Ammon's horn (tissue), 1 donor: Measurements from ENCODE around the gene SYT6.

Experiments used
- DNase-seq: peaks from one replicate; pipeline ENCODE4 v3.0.0-alpha.2; 2016; ENCODE audit warnings: low spot score

The SYT6 gene

DNA sequence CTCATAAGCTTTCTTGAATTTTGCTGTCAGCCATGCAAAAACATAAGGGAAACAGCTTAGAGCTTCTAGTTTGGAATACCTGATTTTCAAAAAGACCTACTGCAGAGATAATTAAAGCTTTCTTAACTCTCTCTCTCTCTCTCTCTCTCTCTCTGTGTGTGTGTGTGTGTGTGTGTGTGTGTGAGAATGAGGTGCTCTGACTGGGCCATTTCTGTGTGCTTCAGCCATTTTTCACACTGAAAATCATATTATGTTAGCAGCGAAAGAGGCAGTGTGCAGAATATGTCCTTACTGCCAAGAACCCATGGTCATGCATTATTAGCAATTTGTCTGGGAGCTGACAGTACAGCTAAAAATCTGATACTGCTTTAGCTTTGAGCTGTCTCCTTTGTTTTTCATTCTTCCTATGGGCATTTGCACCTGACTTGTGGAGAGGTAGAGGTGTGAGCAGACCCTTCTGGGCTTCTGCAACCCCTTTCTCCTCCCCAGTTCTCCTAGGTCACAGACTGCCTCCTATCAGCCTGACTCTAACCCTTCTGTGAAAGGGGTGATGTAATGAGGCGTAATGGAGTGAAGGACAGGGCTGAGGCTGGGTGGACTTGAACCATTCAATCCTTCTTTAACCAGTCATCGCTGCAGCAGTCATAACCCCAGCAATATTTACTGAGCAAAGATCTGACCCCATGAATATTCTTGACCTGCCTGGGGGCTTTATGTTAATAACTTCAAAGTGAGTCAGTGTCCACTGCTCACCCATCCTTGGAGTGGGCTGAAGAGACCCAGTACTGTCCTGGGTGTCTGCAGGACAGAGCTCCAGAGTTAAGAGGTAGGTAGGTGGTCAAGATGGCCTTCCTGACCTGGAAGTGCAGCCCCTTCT, 61.2 kb downstream of the SYT6 start:
- no peak for DNase-seq

DNA sequence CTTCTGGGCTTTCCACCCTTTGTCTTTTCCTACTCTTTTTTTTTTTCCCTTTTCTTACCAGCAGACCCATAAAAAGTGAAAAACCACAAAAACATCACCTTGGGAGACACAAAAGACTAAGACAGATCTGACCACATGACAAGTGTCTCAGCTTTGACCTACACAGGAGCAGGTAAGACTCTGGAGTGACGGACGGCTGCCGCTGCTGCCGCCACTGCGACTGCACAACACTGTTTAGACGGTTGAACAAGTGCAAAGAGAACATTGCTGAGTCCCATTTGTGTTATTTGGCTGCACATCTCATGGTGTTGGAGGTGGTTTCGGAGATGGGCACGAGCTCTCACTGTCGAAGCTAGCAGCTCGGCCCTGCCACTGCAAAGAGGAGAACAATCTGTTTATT, 62.0 kb downstream of the SYT6 start:
- DNase-seq: no peak

DNA sequence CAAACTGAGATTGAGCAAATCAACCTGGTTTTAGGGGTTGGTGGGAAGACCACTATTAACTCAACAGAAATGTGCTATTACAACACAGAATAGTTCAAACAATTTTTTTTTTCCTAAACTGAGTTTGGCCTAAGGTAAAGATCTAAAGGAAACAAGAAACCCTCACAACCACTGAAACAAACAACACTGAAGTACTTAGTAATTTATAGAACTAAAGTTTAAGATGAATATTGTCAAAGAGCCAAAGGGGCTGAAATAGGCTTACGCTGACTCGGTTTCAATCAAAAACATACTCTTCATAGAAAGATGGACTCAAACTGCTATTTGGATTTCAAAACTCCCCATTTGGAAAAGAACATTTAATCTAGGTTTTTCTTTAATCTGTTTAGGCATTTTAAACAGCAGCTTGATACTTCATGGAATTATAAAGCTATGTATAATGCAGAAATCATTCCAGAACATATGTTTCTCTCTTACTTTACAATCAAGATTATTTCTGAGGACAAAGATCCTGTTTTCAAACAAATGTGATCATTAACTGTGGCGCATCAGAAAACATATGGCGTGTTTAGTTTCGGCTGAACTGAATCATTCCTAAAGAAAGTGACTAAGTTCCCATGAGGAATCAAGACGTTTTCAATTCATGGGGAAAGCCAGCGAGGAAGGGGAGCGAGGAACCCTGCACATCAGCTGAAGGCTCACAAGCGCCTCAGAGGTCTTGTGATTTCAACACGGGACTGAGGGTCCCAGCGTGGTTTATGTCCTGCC, 62.7 kb downstream of the SYT6 start:
- no peak for DNase-seq

DNA sequence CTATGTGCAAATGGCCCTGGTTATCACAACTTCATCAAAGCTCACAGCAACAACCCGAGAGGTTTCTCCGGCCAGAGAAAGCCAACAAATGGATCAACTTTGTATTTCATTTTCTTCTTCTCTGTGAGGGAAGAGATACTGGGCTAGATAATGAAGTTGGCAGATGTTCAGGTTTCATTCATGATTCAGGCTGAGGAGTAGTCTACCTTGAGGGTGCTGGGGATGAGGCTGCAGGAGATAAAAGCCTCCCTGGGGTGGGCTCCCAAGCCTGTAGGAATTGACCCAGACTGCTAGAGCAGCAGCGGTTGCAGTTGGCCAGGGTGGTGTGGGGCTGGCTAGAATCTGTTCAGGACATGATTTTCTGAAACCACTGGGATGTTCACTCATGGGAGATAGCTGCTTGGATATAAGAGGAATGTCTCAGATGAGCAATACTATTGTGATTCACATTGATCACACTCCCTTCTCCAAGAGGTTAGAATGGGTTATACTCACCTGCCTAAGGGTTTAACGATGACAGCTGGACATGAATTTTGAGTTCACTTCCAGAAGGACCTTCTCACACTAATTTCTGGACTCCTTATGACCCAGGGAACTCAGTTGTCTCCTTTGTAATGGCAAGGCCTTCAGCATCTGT, 64.0 kb downstream of the SYT6 start:
- no peak for DNase-seq

DNA sequence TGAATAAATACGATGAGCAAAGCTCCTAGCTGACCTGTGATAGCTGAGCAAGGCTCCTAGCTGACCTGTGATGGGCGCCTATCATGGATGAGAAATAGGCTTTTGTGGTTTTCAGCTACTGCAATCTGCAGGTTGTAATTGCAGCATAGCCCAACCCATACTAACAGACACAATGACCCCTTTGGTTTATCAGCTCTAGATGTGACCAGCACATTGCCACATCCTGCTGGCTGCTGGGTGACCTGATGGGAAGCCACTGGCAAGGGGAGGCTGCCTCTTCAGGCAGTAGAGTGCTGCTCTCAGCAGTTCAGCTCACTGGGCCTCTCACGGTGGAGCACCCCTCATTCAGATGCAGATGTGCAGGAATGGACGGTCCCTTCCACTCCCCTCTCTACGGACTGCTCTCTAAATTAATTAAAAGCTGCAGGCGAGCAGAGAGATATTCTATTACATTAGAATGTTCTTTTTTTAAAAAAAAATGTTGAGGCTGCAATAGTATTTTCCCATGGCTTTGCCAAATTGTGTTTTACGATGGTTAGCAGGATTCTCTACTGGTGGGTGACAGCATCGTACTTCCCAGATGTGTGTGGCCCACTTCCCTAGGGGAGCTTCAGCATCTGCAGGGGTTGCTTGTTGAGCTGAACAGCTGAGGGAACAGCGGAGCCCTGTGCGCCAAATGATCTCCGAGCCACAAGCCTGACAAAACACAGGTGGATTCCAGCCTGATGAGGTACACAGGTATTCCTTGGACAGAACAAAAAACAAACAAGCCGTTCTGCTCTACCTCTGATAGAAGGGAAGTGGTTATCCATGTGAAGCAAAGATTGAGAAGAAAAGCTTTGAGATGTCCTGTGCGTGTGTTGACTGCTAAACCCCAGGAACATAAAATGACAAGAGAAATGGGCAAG, 65.0 kb downstream of the SYT6 start:
- no peak for DNase-seq

DNA sequence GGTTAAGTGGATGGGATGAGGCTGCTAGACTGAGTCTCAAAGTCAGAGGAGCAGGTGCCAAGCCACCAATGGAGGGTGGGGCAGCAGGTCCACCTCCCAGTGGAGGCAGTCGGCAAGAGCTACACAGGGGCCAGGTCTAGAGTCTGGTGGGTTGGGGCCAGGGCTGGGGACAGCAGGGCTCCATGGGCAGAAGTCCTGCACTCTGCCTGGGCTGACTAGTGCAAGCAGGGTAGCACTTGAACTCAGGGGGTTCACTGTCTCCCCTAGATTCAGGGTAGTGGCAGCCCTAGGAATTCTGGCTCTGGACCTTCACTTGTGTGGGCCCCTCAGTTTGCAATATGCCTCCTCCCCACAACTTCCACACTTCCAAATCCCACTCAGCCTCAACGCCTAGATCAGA, 66.2 kb downstream of the SYT6 start:
- no peak for DNase-seq

DNA sequence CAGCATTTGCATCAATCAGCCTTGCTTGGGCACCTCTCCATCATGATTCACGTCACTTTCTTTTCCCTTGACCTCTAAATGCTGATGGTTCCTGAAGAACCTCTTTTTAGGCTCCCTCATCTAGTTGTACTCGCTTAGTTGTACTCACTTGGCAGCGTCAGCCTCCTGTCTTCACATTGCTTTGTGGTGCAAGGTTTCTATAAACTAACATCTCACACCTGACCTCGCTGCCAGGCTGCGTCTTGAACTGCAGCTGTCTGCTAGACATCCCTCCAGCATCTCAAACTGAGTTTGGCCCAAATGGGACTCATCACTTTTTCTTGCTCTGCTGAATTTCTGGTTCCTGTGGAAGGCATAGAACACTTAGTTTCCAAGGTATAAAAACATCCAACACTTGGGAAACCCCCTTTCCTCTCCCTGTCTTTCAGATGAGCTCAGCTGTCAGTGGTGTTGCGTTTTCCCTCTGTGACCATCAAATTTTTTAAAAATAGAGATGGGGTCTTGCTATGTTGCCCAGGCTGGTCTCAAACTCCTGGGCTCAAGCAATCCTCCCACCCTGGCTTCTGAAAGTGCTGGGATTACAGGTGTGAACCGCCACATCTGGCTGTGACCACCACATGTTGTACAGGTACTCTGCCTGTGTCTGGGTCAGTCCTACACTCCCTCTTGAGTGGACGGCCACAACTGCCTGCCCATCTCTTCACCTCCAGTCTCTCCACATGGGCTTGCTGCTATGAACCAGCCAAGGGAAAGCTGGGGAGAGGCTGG, 66.9 kb downstream of the SYT6 start:
- no peak for DNase-seq

DNA sequence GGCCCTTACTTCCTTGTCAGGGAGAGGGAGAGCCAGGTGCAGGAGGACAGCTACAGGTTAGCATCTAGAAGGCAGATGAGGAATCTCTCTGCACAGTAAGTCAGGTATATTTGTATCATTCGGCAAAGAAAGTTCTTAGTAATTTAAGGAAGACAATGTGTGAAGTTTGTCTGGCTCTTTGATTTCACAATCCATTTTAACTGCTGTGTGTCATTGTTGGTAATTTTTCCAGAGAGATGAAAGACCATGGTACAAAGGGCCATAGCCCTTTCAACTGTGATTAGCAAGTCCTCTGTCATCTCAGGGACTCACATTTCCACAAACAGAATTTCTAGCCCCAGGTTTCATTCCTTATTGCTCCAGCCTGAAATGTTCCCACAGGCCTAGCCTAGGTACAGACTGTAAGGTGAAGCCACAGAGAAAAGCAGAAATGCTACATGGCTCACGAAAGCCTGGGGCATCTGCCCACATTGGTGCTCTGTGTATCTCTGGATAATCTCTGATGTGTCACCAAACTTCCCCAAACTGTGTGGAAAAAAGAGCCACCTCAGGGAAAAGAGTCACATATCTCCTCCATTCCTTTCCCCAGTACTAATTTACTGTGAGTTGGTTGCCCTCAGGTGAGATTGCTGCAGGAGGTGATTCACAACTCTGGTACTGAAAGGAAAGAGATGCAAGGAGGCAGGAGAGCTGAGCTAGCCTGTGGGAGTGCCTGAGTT, 70.6 kb downstream of the SYT6 start:
- DNase-seq: no peak

DNA sequence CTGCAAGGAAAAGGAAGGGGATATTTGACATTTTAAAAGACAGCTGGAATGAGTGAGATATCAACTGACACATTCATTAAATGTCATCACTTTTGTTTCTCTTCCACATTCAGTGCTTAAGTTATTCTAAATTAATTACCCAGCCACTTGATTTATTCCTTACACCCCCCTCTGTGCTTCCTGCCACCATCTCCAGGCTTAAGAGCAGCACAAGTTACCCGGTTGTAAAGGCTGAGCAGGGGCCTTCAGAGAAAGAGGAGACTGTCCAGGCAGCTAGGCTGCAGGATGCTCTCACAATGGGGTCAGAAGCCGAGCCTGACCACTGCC, 71.4 kb downstream of the SYT6 start:
- DNase-seq: no peak

DNA sequence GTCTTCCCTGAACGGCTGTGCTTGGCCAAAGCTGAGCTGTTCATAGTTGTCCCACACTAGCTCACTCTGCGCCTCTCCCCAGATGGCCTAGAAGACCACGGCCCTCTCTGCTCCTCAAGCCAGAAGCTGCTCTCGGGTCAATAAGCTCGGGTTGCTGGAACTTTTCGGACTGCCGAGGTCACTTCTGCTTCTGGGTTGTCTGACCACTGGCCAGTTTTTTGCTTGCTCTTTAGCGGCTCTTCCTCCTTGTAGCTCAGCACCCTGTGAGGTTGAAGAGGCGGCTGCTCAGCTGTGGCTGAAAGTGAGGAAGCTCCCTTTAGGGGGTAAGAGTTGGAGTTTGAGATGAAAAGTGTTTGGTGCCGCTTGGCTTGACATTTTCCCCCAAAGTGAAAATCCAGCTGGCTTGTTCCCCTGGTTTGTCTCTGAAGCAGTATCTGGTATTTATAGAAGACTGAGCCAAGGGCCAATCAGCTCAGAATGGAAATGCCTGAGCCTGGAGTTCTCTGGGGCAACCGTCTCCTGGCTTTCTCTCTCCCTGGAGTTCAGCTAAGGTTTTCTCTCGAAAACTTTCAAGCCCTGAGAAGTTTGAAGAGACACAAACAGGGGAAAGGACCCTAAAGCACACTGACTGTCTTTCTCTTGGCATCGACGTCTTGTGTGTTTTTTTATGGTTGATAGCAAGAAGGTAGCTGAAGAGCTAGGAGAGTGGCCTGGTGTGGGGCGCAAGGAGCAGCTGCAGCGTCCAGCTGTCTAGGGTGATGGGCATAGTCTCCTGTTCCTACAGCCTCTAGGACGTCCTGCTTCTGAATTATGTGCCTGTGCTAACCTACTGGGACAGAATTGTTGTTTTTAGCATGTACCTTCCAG, 72.0 kb downstream of the SYT6 start:
- DNase-seq: peak; percentile 69

DNA sequence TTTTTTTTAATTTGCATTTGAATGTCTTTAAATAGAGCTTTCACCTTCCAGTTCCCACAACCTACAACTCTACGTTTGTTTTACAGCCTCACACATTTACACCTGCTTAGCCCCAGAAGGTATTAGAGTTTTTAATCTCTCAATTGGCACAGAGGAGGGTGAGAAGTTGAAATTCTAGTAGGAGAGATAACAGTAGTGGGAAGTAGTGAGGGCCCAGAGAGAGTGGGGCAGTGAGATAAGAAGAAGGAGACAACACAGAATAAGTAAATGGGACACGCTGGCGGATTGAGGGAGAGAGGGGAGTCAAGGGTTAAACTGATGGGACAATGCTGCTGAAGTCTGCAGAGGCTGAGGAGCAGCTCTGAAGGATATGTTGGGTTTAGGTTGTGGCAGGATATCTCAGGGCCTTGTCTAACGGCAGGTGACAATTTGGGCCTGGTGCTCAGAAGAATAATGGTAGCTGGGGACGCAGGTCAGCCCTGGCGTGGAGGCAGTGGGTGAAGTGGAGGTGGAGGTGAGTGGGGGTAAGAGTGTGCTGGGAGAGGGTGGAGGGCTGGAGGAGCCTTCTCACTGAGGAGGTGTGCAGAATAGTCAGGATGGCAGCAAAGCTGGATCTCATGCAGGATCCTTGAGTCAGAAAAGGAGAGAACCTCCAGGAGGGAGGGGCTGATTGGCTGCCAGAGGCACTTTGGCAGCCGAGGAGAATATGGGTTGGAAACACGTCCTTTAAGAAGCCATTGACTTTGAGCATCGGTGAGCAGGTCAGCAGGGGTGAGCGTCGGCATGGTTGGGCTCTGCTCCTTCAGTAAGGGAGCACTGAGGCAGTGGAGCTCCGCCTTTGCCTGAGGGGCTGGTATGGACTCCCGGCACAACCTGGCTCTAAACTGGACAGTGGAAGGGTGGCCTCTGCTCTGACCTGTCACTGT, 72.9 kb downstream of the SYT6 start:
- no peak for DNase-seq

DNA sequence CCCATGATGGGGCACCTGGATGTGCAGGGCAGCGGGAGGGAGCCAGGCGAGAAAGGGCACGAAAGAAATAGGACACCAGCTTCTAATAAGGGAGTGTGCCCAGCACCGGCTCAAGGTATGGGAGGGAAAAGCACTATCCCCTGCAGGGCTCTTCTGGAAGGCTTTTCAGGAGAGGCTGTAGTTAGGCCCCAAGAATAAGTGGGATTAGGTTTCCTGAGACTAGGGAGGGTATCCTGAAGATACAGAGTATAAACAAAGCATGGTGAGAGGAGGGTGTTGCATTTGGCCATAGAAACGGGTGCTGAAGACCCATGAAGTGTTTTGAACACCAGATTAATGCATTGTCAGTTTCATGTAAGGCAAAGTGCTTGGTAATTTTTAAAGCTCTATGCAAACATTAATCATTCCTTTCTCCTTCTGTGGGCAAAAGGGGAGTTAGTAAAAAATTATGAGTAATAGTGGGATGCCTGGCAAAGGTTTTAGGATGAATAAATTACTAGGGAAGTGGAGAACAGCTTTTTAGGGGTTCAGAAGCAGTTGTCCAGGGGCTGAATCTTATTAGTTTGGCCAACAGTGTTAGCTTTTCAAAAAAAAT, 74.0 kb downstream of the SYT6 start:
- DNase-seq: no peak

DNA sequence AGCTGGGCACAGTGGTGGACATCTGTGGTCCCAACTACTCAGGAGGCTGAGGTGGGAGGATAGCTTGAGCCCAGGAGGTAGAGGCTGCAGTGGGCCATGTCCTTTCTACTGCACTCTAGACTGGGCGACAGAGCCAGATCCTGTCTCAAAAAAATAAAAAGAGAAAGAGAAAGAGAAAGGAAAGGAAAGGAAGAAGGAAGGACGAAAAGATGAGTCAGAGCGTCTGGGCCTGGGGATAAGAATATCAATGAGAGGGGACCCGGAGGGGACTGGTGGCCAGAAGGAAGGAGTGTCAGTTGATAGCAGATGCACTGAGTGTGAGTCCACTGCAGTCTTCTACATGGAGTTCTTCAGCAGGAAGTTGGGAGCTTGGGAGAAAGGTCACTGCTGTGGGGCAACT, 75.6 kb downstream of the SYT6 start:
- no peak for DNase-seq

DNA sequence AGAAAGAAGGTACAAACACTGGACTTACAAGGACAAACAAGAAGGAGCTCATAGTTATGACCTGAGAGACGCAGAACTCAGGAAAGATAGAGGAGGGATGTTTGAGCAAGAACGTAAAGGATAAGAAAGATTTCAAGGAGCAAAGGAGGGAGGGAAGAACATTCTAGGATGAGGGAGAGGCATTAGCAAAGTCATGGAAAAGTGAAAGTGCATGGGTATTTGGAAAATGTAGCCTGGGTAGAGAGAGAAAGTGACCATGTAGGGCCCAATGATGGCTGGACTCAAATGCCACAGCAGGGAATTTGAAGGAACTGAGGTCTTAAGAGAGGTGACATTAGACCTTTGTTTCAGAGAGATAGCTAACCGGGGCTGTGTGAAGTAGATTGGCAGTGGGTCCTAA, 76.5 kb downstream of the SYT6 start:
- no peak for DNase-seq

DNA sequence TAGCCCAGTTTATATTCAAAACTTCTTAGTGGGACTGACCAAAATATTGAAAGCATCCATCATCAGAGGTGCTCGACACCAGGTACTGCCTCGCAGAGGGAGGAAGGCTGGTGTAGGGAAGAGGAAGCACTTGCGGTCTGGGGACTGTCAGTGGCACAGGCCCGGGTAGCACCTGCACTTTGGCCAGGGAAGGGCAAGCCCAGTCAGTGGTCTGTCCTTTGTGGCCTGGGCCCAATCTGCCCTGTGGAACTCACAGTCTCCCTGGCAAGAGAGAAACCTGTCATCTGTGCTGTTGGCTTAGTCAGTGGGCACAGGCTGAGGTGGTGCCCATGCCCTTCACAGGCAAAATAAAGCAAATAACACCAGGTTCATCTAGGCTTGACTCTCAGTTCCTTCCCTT, 77.4 kb downstream of the SYT6 start:
- DNase-seq: no peak

DNA sequence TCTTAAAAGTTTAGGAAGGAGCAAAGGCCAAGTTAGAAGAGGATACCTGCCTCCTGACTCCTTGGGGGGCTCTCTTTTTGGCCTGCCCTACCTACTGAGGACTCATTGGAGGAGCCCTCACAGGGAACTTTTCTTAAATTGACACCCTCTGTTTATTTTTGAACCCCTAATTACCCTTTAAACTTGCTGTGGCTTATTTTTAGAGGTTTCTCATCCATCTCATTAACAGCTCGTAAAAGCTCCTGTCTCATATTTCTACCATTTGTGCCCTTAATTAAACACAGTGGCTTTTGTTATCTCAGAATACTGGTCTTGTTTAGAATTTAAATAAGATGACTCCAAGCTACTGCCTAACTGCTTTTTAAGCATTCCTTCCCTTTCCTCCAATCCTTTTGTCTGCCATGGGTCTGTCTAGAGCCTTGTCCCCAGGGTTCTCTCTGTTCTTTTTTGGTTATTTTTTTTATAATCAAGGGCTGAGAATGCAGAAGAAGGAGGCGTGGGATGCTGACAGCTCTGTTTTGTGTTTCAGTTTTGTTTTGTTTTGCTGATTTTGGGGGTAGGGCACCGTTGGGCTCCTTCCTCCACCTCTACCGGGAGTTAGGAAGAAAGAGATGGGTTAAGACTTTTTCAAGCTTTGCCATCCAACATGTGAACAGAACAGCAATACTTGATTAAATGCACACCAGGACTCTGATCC, 78.0 kb downstream of the SYT6 start:
- peak; percentile 8 for DNase-seq

DNA sequence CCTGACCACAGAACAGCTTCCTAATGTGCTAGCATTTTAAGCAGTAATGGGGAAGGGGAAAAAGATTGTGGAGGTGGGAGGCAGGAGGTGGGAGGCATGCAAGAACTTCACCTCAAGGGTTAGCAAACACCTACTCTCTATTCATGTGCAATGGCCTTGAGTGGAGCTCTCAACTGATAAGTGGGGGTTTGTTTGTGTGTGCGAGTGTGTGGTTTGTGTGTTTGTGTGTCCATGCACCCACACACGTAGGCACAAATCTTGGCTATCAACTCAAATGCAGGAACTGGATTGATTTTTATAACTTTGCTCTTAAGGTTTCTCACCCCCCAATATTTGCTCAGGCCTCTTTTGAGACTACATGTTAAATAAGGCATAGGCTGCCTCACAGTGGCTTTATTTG, 78.6 kb downstream of the SYT6 start:
- no peak for DNase-seq
